HK-2 (cell line): ENCODE data around the gene COL16A1.

Experiments used
- DNase-seq: peaks from one replicate; pipeline ENCODE4 v3.0.0-alpha.2; 2018; ENCODE audit not compliant: unreplicated experiment

COL16A1 gene

DNA sequence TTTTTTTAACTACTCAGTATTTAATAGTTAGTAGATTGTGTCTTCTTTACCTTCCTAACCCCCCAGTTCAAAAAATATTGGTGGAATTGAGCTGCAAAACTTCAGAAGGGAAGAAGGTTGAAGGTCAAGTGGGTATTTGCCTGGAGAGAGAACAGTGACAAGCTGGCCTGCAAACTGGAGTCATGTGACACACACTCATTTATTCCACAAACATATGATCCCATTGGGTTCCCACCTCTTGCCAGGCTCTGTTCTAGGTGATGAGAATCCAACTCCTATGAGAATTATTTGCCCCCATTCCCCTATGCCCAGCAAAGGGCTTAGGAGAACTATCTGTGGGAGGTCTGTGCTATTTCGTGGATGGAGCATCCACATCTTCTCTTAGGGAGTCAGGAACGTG, 55.6 kb downstream of the COL16A1 start:
- DNase-seq = no peak

DNA sequence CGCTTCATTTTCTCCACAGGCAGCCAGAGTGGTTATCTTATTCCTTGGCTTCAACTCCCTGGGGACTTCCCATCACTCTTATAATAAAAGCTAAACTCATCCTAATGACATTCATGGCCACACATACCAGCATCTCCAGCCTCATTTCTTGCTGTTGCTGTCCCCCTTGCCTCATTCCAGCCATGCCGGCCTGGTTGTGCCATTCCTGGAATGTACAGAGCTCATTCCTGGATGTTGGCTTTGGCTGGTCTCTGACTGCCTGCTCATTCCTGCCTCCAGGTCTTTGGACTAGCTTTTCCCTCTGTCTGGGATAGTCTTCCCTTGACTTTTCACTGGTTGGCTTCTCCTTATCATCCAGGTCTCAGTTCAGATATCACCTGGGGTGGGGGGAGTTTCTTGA, 56.7 kb downstream of the COL16A1 start:
- DNase-seq = no peak

DNA sequence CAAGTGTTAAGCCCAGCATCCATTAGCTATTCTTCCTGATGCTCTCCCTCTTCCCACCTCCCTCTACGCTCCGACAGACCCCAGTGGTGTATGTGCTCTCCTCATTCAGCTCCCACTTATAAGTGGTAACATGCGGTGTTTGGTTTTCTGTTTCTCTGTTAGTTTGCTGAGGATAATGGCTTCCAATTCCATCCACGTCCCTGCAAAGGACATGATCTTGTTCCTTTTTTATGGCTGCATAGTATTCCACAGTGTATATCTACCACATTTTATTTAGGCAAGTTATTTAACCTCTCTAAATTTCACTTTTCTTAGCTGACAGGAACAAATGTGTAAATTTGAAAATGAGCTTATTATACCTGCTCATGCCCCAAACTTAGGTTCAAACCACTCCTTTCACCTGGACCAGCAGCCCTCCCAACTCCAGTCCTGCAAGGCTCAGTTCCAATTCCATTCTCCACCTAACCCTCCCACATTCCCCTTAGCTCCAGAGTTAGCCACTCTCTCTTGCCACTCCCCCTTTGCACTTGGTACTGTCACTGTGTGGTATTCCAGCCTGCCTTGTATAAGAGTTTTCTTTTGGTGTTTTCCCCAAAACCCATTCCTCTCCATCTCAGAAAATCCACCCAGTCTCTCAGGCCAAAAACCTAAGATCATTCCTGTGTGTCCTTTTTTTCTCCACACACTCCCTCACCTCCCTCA, 57.4 kb downstream of the COL16A1 start:
- DNase-seq = no peak

DNA sequence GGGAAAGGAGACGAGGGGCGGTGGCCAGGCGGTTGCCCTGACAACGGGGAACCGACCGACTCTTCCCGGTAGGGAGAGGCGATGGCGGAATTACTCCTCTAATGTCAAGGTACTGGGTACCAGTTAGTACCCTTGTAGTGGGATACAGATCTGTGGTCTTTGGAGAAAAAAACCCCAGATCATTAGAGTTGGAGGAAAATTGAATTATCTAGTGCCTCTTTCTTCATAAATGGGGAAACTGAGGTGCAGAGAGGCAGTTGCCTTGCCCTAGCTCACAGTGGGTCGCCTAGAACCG, 58.6 kb downstream of the COL16A1 start:
- no peak for DNase-seq

DNA sequence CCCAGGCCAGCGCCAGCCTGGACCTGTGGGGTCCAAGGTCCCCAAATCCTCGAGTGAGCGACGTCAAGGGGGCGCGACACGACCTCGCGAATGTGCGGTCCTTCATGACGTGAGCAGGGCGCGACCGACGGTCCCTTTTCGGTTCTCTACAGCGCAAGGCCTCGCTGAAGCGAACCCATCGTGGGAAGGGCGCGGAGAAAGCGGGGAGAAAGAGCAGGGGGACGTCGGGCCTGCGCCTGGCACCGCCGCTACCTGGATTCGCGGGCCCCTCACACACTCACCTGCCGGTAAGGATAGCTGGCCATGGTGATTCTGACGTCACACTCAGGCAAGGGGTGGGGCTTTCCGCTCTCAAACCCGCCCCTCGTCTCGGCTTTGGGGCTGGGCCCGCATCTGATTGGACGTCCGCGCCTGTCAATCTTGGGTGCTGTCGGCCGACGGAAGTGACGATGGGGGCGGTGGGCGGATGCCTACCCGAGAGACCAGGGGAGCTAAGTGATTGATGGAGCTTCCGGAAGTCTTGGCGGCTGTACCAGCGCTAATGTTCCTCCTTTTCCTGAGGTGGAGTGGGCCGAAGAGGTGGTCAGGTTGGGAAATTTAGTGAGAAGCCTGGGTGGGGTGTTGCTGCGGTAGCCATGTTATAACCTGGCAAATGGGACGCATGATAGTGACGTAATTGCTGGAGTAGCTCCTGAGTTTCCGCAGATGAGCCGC, 59.1 kb downstream of the COL16A1 start, which contains the start of gene PEF1:
PEF1 (minus strand) TSS at position 317 of the 714 bp plus-strand sequence; CDS start at position 305, 12 bp downstream.
- DNase-seq = peak; percentile 99

DNA sequence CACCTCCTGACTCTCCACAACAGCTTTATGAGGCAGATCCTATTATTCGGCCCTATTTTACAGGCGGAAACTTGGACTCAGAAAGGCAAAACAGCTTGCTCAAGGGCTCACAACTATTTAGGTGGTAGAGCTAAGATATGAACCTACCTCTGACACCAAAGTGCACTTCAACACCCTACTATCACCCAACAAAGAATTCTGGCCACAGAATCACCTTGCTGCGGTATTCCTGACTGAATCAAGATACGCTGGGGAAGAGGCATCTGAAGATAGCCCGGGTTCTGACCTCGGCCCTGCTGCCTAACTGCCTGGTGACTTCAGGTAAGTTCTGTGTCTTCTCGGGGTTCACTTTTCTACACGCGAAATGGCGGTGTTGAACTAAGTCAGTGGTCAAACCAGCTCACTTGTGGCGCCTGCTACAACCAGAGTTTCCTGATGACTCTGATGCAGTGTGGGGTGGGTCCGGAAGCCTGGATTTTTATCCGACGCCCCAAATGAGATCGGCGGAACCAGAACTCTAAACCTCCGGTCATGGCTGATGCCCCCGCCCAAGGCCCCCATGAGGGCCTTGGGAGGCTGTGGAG, 59.7 kb downstream of the COL16A1 start:
- no peak for DNase-seq

GRCh38 chr1:31642897-31643296, 60.9 kb downstream of the COL16A1 start:
- no peak for DNase-seq

DNA sequence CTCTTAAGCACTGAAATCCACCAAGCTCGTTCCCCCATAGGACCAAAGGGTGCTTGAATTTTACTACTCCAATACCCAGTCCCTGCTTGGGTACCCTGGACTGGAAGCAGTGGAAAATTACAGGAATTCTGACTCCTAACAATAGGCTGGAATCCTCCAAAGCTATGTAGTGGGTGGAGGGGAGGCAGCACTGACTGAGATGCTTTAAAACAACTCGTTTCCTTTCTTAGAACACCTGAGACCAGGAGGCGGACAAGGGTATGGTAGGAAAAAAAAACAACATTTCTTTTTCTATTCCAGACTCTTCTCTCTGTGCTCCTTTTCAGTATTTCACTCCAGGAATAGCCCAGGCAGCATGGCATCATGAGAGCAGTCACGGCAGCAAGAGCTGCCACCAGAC, 61.5 kb downstream of the COL16A1 start:
- no peak for DNase-seq

- no peak for DNase-seq
Observed at GRCh38 chr1:31640964-31641363, 62.9 kb downstream of the COL16A1 start.

DNA sequence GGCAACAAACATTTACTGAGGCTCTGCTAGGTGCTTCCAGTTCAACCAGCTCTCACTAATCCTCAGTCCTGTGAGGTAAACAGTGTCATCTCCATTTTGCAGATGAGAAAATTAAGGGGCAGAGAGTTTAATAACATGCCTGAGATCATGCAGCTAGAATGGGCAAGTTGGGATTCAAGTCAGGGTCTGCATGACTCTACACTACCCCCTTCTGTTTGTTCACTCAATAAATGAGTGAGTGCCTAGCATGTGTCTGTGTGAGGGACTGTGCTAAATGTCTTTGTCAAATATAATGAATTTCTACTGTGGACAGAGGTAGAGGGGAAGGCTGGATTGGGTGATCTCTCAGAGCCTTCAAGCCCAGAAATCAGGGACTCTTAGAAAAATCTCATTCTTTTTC, 63.6 kb downstream of the COL16A1 start:
- no peak for DNase-seq

DNA sequence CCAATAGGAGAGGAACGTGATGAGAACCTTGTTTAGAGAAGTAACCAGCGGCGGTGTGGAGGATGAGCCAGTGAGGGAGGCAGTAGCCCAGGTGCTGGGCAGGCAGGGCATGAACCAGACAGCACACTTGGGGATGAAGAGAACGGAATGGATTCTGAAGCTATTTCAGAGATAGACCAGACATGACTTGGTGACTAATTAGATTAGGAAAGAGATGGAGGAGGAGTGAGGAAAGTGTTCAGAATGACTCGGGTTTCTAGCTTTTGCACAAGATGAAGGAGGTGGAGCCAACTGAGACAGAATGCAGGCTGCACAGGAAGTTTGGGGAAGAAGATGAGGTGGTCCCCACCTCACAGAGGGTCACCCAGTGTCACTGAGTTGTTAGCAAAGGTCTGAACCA, 64.3 kb downstream of the COL16A1 start:
- DNase-seq = no peak

- no peak for DNase-seq
Observed at GRCh38 chr1:31637915-31638673, 65.7 kb downstream of the COL16A1 start.

DNA sequence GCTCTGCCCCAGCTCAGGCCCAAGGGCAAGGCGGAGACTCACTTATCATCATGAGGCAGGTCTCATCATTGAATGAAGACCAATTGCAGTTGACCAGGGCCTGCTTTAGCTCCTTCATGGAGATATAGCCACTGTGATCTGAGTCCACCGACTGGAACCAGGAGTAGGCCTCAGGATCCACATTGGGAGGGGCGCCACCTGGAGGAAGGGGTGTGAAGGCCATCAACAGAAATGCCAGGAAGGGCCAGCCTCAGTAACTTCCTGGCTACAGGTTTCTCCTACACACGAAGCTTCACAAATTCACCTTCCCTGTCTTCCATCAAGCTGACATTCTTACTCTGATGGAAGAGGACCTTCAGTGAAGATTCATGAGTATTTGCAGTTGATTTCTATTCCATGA, 70.7 kb downstream of the COL16A1 start:
- peak; percentile 30 for DNase-seq

- DNase-seq = no peak
Observed at GRCh38 chr1:31632649-31633048, 71.2 kb downstream of the COL16A1 start.

DNA sequence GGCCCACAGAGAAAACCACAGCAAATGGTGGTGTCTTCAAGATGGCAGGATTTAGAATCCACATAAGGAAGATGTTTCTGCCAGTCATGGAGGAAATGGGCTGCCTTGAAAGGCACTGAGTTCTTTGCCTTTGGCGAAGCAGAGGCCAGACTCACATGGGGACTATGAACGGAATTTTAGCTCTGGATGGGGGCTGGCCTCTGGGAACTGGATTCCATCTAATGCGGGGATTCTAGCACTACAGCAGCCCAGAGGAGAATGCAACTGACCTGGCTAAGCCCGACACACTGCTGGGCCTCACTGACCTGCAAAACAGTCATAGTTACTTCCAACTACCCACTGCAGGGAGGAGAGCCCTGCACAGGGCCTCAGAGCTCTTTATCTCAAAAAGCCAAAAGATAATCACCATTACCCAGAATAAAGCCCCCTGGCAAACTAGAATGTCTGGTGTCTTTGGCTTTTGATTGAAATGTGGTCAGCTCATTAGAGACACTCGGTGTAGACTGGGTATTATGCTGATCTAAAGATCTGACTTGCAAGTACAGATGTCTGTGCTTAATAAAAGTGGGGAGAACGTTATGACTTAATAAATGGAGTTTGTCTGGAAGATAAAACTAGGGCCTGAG, 74.8 kb downstream of the COL16A1 start:
- no peak for DNase-seq

- DNase-seq = no peak
Observed at GRCh38 chr1:31627930-31628559, 75.8 kb downstream of the COL16A1 start.

DNA sequence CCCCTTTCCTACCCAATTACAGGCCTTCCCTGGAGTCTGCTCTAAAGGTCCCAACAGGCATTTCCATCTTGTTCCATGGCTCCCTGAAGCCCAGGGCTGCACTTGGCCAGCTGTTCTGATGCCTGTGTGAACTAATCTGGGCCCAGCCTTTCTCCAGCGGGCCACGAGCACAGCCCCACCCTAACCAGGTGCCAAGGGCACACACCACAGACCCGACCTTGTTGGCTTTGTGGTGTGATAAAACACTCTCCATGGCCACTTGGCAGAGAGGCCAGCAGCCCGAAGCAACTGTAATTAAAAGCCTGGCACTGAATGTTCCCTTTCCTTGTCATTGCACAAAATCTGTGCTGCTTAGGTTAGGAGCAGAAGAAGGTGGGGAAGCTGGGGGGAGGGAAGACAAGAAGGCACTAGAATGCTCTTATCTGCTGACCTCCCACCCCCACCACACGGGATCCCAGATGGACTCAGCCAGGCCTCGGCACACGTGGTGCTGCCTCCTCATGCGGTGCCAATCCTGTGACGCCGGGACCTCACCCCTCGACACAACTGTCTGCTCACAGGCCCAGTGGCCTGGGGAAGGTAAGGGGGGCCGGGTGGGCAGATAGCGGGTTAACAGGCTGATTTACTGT, 76.4 kb downstream of the COL16A1 start:
- no peak for DNase-seq

- no peak for DNase-seq
Observed at GRCh38 chr1:31626223-31627207, 77.3 kb downstream of the COL16A1 start.

DNA sequence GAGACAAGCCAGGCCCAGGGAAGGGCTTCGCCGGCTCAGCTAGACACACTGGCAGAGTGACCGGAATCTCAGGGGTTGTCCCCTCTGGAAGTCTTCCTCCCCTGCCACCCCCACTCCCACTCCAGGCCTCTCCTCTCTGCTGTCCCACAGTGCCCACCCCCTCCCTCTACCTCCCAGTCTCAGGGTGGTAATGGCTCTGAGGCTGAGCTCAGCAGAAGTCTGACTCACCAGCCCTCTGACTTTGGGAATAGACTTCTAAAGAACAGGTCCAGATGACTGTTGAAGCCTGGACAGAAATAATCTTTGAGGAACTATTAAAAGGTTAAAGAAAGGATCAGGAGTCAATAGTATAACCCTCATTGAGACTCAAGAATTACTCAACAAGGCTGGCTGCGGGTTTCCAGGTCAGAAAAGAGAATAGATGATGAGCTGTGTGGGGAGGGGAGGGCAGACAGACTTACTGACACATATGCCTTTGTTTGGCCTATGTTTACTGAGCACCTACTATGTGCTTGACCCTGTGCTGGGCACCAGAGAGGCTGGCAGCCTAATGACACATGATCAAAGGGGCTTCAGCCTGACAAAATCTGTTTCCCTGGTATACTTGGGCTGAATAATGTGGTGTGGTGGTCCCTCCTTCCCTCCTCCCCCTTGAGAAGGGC, 78.1 kb downstream of the COL16A1 start:
- peak; percentile 29 for DNase-seq
